ENCODE data around the gene ZNF488. TPM values are rescaled to one million over a fixed set of nuclear protein-coding genes. Genes with fewer than 3 reads are reported as not detected.
"Not testable (repeated sequence)": the region's sequence is repeated elsewhere in the genome, so short reads cannot be mapped to it uniquely, and the experiment has no call there.

ZNF488 gene
- total RNA-seq, 3 donors from 2014 or later = 0.47 to 1.6 (median 1.4) TPM

DNA sequence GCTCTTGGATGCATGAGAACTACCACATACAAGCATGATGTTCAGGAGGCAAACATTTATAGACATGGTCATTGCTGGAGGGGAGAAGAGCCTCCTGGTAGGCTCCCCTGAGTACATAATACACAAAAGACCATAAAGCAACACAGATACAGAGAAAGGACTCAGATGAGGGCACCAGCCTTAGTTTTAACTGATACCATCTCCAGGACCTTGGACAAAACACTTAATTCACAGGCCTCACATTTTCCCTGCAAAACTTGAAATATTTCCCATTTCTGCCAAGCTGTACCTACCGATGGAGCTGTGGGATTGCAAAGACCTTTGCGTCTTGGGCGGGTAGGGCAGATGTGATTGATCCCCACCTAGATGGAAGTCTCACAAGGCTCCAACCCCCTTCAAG is 16.7 kb upstream of the ZNF488 start:
- no peak for DNase-seq
- intact Hi-C loops (cut with DNase I, micrococcal nuclease) = no loop called here
- no peak overlapping the region for H3K4me3 ChIP-seq

DNA sequence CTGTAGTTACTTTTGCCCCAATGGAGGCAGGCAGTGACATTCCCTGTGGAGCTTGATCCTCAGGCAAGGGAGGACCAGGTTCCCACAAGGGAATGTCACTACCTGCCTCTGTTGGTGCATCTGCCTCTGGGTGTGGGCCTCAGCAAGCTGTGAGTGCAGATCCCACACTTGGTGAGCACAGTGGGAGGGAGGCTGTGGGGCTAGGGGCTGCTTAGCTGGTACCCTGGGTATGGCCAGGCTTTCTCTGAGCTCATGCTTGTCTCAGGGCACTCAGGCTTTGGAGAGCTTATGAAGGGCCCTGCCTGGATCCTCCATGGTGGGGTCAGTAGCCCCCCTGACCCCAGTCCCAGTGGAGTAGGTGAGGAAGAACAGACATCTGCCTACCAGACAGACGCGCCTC is 16.2 kb upstream of the ZNF488 start:
- no peak for DNase-seq
- TF ChIP-seq, protein P1, sequence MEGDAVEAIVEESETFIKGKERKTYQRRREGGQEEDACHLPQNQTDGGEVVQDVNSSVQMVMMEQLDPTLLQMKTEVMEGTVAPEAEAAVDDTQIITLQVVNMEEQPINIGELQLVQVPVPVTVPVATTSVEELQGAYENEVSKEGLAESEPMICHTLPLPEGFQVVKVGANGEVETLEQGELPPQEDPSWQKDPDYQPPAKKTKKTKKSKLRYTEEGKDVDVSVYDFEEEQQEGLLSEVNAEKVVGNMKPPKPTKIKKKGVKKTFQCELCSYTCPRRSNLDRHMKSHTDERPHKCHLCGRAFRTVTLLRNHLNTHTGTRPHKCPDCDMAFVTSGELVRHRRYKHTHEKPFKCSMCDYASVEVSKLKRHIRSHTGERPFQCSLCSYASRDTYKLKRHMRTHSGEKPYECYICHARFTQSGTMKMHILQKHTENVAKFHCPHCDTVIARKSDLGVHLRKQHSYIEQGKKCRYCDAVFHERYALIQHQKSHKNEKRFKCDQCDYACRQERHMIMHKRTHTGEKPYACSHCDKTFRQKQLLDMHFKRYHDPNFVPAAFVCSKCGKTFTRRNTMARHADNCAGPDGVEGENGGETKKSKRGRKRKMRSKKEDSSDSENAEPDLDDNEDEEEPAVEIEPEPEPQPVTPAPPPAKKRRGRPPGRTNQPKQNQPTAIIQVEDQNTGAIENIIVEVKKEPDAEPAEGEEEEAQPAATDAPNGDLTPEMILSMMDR (IDR thresholded peaks at IDR 0.05) = no peak
- ATAC-seq = no peak
- Histone ChIP-seq H3K9me3 (no peaks in the 10 kb centered on the region), H3K36me3 (ENCODE audit: low read depth) (no peaks in the 10 kb centered on the region), H3K4me3 (no peak overlapping the region), H3K4me1 (ENCODE audit: low read depth) (no peaks in the 10 kb centered on the region)
- intact Hi-C loops (cut with DNase I, micrococcal nuclease) = no loop called here

More for the DNA sequence above, 16.7 kb upstream of the ZNF488 start:
- no peak for ATAC-seq
- TF ChIP-seq, protein P1 (IDR thresholded peaks at IDR 0.05) = no peak
- Histone ChIP-seq H3K36me3 (ENCODE audit: low read depth) (no peaks in the 10 kb centered on the region), H3K9me3 (no peaks in the 10 kb centered on the region), H3K4me1 (ENCODE audit: low read depth) (no peaks in the 10 kb centered on the region)

DNA sequence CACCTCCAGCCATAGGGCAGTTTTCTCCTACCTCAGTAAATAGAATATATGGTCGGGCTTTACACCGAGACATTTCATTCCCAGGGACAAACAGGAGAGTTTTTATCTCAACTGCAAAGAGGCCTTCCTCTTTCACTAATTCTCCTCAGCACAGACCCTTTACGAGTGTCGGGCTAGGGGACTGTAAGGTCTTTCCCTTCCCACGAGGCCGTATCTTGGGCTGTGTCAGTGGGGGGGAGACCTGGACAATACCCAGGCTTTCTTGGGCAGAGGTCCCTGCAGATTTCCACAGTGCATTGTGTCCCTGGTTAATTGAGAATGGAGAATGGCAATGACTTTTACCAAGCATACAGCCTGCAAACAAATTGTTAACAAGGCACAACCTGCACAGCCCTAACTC is 13.2 kb upstream of the ZNF488 start:
- no peak for DNase-seq
- no peaks in the 10 kb centered on the region for H3K4me1 ChIP-seq (ENCODE audit: low read depth)
- intact Hi-C loops (cut with DNase I, micrococcal nuclease) = no loop called here
- ATAC-seq = no peak
- TF ChIP-seq, protein P1 (IDR thresholded peaks at IDR 0.05) = no peak
- H3K36me3 ChIP-seq (ENCODE audit: low read depth) = no peaks in the 10 kb centered on the region
- no peak overlapping the region for H3K4me3 ChIP-seq
- no peaks in the 10 kb centered on the region for H3K9me3 ChIP-seq

DNA sequence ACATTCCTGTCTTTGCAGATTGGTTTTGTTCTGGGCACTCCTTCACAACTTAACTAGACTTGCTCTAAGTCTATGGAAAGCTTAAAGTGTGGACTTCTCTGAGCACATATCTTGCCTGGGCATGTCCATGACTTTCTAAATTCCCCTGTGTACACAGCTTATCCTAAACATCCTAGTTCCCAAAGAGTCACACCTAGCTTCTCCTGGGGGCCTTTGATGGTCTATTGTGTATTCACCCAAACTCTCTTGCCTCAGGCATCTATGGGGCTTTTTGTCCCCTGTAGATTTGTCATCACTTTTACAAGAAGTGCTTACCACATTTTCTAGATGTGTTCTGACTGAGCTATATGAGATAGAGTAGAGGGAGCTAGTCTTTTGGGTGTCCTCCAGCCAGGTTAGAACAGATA is 12.2 kb upstream of the ZNF488 start:
- H3K4me3 ChIP-seq = no peak overlapping the region
- ATAC-seq = no peak
- no peaks in the 10 kb centered on the region for H3K9me3 ChIP-seq
- TF ChIP-seq, protein P1 (IDR thresholded peaks at IDR 0.05) = no peak
- H3K36me3 ChIP-seq (ENCODE audit: low read depth) = no peaks in the 10 kb centered on the region
- H3K4me1 ChIP-seq (ENCODE audit: low read depth) = no peaks in the 10 kb centered on the region
- DNase-seq = no peak
- intact Hi-C loops (cut with DNase I, micrococcal nuclease) = no loop called here

DNA sequence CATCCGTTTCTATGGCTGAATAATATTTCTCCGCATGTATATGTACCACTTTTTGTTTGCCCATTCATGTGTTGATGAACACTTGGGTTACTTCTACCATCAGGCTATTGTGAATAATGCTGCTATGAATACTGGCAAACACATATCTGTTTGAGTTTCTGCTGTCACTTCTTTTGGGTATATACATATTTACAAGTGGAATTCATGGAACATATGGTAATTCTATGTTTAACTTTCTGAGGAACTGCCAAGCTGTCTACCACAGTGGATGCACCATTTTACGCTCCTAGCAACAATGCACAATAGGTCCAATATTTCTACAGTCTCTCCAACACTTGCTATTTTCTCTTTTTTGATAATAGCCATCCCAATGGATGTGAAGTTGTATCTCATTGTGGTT is 5.5 kb upstream of the ZNF488 start:
- H3K9me3 ChIP-seq = no peaks in the 10 kb centered on the region
- ATAC-seq (no peak), DNase-seq (no peak)
- TF ChIP-seq, protein P1 (IDR thresholded peaks at IDR 0.05) = no peak
- intact Hi-C loops (cut with DNase I, micrococcal nuclease) = no loop called here
- no peaks in the 10 kb centered on the region for H3K36me3 ChIP-seq (ENCODE audit: low read depth)
- no peaks in the 10 kb centered on the region for H3K4me1 ChIP-seq (ENCODE audit: low read depth)
- no peak overlapping the region for H3K4me3 ChIP-seq

DNA sequence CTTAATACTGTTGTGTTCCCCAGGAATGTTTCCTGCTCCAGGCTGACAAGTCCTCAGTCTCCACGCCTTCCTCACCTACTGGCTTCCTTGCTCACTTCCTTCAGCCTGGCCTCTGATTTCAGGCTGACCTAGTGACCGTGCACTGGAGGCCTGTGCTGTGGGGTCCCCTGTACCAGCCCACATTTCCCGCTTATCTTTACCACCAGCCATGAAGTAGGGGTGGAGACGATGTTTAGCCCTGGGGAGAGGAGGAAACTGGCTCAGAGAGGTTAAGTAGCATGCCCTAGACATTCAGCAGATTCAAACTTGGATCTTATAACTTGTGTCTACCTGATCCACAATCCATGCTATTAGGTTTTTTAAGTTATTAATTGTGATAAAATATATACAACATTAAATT is 4.8 kb upstream of the ZNF488 start:
- TF ChIP-seq, protein P1 (IDR thresholded peaks at IDR 0.05) = no peak
- Histone ChIP-seq H3K9me3 (no peaks in the 10 kb centered on the region), H3K4me1 (ENCODE audit: low read depth) (peaks cover 2% of the 10 kb centered on the region), H3K36me3 (ENCODE audit: low read depth) (no peaks in the 10 kb centered on the region), H3K4me3 (no peak overlapping the region)
- no peak for ATAC-seq
- intact Hi-C loops (cut with DNase I, micrococcal nuclease) = no loop called here
- DNase-seq = no peak

DNA sequence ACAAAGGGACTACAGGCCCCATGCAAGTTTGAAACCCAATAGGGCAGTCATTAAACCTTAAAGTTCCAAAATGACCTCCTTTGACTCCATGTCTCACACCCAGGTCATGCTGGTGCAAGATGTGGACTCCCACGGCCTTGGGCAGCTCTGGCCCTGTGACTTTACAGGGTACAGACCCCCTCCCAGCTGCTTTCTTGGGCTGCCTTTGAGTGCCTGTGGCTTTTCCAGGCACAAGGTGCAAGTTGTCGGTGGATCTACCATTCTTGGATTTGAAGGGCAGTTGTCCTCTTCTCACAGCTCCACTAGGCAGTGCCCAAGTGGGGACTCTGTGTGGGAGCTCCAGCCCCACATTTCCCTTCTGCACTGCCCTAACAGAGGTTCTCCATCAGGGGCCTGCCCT is 2.0 kb upstream of the ZNF488 start:
- H3K4me3 ChIP-seq; ATAC-seq; H3K36me3 ChIP-seq (ENCODE audit: low read depth); DNase-seq; H3K9me3 ChIP-seq; intact Hi-C loops (cut with DNase I, micrococcal nuclease): not testable (repeated sequence)
- H3K4me1 ChIP-seq (ENCODE audit: low read depth) = peaks cover 17% of the 10 kb centered on the region
